Stimulated activated CD4-positive, alpha-beta T cell treated with anti-CD3 and anti-CD28 coated beads, Interleukin-12 subunit alpha, Interleukin-12 subunit beta, amount 100 ng/mL, for 48 hours (primary cell): ENCODE data around the gene ANTXR2.
"Not testable (repeated sequence)": the region's sequence is repeated elsewhere in the genome, so short reads cannot be mapped to it uniquely, and the experiment has no call there.

Experiments used
- DNase-seq, 3 donors: peaks; one replicate each; pipeline ENCODE4 v3.0.0-alpha.2; 2020; ENCODE audit warnings: low read depth in 2 of 3, low spot score in 1 of 3

The ANTXR2 gene

DNA sequence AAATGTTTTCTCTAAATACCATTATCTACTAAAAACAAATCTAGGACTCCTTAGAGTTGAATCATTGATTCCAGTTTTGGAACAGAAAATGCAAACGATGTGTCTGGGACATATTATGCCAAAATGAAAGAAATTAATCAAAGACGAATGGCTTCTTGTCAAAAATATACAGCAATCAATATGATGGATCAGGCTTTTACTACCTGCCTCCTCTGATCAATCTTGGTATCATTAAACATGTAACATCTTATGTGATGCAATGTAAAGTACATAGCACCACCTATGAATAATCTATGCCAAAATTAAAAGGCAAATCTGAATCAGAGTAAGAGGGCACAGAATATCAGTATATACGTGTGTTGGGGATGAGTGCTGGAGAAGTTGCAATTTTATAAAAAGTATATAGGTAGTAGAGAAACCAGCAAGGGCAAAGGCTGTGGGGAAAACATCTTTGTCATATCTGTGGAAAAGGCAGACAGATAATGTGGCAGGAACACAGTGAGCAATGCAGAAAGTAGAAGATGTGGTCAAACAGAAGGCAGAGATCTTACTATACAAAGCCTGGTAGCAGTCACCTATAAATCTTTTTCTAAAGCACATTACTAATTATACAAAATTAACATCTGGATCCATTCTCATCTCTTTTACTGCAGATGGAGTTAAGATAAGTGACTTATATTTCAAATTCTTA, 152.7 kb downstream of the ANTXR2 start:
- DNase-seq = no peak

GRCh38 chr4:79918292-79918691, 154.7 kb downstream of the ANTXR2 start:
- DNase-seq = no peak

DNA sequence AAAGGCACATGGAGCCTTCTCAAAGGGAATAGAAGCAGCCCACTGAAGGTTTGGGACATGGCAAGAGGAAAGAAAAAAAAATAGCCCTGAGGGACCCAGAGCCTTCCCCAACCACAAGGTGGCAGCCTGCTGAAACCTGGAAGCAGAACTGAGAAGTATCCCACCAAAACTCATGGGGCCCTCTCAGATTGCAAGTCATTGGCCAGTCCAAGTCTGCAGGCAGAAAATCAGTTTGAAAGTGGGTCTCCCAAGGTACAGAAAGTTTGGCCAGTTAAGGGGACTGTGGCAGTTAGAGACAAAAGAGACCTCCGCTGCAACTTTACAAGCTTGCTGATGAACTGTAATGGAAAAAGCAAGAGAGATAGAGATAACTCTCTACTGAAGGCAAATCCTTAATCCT, 155.8 kb downstream of the ANTXR2 start:
- peak in 2 of 3 donors; percentile 26 to 31 for DNase-seq

DNA sequence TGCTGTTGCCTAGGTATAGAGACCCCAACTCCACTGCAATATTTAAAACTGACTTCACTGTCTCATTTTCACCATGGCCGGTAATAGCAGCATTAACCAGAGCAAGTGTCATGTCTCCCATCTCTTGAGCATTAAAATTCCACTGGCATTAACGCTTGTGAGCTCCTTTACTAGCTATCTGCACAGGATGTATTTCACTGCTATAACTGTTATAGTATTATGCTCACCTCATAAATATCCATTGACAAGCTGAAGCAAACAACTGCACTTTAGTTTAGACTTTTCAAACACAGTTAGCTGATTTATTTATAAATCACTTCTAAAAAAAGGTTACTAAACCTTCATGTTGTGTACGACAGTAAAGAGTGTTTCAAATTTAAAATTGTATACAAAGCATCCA, 157.8 kb downstream of the ANTXR2 start:
- no peak for DNase-seq

DNA sequence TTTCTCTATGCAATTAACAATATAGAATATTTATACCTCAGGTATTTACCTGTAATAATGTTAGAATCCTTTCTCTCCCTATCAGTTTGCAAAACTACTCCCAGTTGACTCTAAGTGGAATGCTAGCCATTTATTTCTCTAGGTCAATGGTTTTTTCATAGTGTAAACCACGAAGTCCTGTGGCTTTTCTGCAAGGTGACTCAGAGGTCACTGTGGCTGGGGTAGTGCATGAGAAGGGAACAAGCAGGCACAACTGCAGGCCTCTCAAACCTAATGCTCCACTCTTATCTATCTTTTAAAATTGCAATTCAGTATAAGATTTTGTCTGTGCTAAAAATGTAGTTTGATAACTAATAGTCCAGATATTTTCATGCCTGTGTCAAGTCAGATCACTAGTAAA, 159.4 kb downstream of the ANTXR2 start:
- DNase-seq = no peak

DNA sequence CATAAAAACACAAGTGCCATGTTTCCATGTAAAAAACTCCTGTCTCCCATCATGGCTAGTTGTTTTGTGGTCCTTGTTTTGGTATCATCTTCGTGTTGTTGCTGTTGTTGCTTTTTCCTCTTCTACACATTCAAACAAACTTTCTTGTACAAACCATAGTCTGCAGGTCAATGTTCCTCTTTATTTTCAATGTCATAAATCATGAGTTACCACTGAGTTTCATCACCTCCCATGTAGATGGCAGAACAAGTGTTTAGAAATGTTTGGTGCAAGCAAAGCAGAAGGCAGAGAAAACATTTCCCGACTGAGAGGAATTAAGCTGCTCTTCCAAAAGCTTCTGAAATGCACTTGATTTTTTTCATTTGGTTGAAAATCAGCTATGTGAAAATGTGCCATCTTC, 166.0 kb downstream of the ANTXR2 start:
- no peak for DNase-seq

DNA sequence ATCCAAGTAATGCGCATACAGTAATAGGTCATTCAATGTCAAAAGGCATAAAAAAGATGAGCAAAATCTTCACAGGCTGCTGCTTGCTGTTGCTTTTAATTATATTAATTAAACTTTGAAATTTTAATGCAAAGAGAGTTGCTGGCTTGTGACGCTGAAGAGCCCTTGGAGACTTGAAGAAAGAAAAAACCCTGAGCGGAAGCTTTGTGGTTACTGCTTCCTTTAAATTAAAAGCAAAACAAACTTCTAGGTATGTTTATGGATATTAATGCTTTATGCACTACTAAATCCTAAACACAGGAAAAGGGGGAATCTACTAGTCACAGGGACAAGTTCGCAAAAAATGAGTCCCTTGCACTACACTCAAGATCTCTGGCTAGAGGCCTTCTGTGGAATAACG, 166.7 kb downstream of the ANTXR2 start:
- DNase-seq = no peak

DNA sequence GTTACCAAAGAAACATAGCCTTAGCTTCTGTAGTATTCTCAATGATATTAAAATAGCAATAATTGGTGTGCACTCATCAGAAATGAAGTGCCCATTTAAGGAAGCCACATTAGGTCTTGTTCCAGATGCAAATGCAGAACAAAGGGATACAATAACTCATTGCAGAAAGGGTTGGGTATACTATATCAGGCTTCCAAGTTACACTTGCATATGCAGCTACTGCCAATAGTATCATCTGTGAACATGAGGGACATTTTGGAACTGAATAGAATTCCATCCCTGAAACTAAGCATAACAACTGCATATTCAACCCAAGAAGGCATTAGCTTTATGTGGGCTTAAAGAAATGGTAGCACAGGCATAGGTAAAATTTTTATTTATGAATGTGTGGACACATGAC, 167.8 kb downstream of the ANTXR2 start:
- no peak for DNase-seq

GRCh38 chr4:79904331-79904730, 168.7 kb downstream of the ANTXR2 start:
- DNase-seq = no peak

DNA sequence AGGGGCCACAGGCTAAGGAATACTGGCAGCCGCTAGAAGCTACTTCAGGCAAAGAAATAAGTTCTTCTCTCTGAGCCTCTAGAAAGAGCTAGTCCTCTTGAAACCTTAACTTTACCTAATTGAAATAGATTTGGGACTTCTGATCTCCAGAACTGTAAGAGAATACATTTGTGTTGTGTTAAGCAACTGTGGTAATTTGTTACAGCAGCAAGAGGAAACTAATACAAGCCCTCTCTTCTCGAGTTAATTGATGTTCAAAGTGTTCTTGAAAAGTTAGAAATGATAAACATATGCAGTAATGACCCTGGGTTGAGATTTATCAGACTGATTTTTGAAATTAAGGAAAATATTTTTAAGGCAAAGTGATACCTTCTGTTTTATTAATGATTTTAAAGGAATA, 172.8 kb downstream of the ANTXR2 start:
- no peak for DNase-seq

DNA sequence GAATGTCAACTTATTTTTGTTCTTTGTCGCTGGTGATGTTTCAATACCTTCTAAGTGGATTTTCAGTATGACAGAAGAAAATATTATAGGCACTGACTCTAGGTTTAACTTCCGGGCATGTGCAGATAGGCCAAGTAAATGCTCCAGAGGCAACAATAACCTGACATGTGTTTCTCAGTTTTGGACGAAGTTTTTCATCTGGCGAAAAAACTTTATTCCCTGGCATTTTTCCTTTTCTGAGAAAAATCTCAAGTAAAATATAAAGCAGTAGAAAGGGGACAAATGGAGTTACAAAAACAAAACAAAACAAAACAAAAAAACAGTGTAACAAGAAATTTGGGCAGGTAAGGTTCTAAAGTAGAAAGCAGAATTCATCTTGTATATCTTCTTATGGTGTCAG, 173.5 kb downstream of the ANTXR2 start:
- no peak for DNase-seq

GRCh38 chr4:79898055-79898454, 175.0 kb downstream of the ANTXR2 start:
- no peak for DNase-seq

GRCh38 chr4:79897174-79897573, 175.9 kb downstream of the ANTXR2 start:
- DNase-seq = no peak

DNA sequence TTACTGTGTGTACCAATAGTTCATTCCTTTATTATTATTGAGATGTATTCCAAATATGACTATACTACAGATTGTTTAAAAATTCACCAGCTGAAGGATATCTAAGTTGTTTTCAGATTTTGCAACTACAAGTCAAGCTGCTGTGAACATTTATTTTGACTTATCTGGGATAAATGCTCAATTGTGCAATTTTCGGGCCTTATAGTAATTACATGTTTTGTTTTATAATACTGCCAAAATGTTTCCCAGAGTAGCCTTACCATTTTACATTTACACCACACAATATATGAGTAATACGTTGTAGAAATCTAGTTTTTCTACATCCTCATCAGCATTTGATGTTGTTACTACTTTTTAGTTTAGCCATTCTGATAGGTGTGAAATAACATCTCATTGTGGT, 179.6 kb downstream of the ANTXR2 start:
- DNase-seq = no peak

- DNase-seq = not testable (repeated sequence)
These were observed 184.0 kb downstream of the ANTXR2 start for GRCh38 chr4:79889026-79889425.

DNA sequence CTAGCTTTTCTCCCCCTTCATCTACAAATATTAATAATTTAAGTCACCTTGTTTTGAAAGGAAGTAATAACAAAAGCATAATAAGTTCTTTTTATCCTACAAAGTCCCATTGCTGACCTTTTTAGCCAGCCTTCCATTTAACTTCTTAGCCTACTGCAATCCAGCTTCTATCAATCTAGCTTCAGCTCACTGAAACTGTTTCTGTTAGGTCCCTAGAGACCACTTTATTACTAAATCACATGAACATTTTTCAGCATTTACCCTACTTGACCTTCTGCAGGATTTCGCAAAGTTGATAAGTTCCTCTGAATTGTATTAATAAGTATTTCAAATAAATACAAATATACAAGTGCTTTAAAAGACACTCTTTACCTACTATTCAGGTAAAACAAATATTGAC, 186.5 kb downstream of the ANTXR2 start:
- no peak for DNase-seq

DNA sequence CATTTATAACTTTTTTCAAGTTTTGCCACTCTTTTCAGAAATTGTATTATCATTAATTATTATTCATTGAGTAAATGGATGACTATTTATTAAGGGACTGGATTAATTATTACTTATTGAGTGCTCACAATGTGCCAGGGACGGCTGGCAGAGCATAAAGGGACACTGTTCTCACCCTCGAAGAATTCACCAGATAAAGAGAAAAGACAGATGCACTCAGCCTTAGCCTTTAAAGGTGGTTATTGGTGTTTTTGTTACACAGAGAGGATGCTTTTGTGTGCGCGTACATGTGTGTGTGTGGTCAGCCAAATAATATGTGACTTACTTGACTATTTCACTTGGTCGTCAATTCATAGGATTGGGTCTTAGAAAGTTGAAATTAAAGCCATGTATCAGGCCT, 187.0 kb downstream of the ANTXR2 start:
- DNase-seq = no peak

- no peak for DNase-seq
These were observed 189.7 kb downstream of the ANTXR2 start for GRCh38 chr4:79883290-79883689.

- no peak for DNase-seq
These were observed 190.2 kb downstream of the ANTXR2 start for GRCh38 chr4:79882806-79883205.

DNA sequence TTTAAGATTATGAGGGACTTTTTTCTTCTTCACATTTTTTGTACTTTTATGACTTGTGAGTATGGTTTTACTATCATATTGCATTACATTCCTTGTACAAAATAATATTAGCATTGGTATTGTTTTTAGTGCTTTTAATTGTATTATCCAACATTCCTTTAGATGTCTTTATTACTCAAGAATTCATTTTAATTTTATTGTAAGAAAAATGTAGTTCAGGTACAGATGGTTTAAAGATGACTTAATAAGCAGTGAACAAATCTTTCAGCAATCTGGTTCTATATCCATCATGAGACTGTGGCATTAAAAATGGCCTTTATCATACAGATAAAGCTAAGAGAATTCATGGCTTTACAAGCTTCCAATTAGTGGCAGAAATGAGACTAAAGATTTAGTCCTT, 191.6 kb downstream of the ANTXR2 start:
- no peak for DNase-seq

- DNase-seq = no peak
These were observed 195.5 kb downstream of the ANTXR2 start for GRCh38 chr4:79877511-79877910.

GRCh38 chr4:79875344-79875899, 197.6 kb downstream of the ANTXR2 start:
- no peak for DNase-seq

DNA sequence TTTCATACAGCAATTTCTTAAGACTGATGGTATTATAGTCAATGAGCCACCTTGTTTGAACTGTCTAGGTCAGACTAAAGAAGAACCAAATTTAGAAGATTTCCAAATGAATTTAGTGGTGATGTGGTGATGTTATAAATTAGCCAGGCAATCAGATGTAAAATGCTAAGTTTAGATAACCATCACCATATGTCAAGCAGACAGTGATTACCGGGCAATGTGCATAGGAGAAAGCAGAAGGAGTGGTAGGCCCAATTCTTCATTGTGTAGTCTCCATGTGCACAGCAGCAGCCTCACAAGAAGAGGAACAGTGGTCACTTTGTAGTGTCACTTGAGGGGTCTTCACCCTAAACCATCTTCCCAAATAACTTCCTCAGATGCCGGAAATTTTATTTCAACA, 198.8 kb downstream of the ANTXR2 start:
- DNase-seq = no peak
